ENCODE measurements around the gene AMIGO2.
A peak's percentile ranks its signal among the peaks of the same experiment; 100 is the strongest.

AMIGO2 gene

DNA sequence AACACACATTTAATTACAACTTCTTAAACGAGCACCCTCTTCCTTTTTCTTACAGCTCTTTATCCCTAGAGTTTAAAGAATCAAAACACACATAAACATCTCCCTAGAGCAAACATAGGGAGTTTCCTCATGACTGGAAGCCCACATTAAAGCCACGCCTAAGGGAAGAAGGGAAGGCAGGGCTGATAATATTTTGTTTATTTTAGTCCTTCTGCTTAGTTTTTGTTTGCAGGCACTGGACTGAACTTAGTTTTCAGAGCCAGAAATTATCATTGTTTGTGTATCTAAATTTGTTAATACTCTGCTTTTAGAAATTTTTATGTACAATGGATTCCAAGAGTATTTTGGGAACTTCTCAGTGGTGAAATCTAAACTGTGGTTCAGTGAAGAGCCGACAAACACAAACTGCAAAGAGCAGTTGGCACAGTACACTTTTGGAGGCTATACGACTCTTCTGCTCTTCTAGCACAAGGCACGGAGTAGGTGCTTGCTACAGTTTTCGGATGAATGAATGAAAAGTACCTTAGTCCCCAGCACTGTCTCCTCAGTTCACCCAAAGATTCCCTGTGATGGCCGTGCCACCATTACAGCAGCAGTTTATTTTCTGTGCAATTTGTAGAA, 17.6 kb upstream of the AMIGO2 start:
- DNase-seq: no peak

GRCh38 chr12:47095446-47096236, 15.9 kb upstream of the AMIGO2 start:
- no peak for DNase-seq

GRCh38 chr12:47094804-47095203, 15.0 kb upstream of the AMIGO2 start:
- no peak for DNase-seq

DNA sequence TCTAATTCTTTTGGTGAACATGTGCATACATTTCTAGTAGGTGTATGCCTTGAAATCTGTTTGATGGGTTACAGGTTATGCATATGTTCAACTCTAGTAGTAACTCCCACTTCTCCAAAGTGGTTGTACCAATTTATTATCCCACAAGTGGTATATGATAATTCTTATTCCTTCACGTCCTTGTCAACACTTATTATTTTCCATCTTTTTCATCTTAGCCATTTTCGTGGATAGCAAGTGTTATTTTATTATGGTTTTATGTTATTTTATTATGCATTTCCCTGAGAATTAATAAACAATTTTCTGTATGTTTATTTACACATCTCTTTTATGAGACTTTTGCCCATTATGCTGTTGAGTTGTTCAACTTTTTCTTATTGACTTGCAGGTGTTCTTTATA, 11.2 kb upstream of the AMIGO2 start:
- no peak for DNase-seq

GRCh38 chr12:47088021-47088944, 8.5 kb upstream of the AMIGO2 start:
- peak; percentile 77 for DNase-seq

DNA sequence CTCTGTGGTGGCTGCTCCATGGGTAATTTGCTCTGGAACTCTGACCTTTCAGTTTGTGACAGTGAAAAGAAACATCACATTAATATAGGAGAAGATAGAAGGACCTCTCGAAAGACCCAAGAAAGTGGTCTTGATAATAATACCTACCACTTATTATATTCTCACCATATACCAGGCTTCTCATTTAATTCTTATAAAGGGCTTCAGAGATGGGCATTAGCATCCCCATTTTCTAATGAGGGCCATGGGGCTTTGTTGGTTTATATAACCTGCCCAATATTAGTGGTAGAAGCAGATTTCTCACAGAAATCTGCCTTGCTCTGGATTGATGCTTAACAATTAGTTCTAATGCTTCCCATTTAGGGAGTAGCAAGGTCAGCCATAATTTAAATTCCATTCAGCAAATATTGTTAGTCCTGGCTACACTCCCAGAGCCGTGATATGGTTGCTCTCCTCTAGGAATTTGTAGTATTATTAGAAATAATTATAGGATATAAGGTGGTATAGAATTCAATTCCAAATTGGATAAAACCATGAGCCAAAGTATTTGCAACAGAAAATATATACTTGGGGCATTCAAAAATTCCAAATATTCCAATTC, 7.4 kb upstream of the AMIGO2 start:
- DNase-seq: no peak

DNA sequence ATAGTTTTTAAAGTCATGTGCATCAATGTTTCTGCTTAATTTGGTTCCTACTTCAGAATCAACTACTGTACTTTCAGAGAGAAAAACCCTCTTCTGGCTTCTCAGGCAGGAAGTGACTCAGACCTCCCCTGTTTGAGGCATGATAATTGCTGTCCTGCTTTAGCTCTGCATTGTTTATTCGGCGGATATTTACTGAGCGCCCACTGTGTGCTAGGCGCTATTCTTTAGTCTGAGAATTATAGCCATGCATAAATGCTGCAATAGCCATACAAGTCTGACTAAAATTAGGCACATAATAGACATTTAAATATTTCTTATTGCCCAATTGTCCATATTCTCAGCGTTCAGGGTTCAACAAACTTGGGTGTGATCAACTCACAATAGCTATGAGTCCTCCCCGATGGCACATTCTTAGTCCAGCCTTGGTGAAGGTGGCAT, 6.1 kb upstream of the AMIGO2 start:
- DNase-seq: peak; percentile 92

DNA sequence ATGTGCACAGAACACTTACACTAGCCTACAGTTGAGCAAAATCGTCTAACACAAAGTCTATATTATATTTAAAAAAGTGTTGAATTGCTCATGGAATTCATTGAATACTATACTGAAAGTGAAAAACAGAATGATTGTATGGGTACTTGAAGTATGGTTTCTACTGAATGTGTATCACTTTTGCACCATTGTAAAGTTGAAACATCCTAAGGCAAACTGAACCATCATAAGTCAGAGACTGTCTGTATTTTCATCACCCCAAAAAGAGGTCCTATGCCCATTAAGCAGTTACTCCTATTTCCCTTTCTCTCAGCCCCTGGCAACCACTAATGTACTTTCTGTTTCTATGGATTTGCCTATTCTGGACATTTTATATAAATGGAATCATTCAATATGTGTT, 4.4 kb upstream of the AMIGO2 start:
- DNase-seq: no peak

GRCh38 chr12:47082796-47083621, 3.2 kb upstream of the AMIGO2 start:
- no peak for DNase-seq

DNA sequence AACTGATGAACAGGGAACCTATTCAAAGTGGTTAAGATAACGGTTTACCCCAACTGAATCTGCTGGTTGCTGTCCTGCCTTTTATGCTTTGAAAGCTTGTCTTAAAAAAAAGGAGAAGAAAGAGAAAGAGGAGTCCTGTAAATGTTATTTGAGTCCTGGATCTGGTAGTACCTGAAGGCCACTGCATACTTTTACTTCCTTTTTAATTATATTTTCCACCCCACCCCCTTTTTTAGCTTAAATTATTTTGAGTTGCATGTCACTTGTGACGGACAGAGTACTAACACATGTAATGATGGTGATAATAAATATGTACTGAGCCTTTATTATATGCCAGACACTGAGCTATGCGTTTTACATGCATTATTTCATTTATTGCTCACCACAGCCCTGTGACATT, 2.5 kb upstream of the AMIGO2 start:
- DNase-seq: no peak

GRCh38 chr12:47080725-47081502, 1.2 kb upstream of the AMIGO2 start:
- DNase-seq: peak; percentile 79

DNA sequence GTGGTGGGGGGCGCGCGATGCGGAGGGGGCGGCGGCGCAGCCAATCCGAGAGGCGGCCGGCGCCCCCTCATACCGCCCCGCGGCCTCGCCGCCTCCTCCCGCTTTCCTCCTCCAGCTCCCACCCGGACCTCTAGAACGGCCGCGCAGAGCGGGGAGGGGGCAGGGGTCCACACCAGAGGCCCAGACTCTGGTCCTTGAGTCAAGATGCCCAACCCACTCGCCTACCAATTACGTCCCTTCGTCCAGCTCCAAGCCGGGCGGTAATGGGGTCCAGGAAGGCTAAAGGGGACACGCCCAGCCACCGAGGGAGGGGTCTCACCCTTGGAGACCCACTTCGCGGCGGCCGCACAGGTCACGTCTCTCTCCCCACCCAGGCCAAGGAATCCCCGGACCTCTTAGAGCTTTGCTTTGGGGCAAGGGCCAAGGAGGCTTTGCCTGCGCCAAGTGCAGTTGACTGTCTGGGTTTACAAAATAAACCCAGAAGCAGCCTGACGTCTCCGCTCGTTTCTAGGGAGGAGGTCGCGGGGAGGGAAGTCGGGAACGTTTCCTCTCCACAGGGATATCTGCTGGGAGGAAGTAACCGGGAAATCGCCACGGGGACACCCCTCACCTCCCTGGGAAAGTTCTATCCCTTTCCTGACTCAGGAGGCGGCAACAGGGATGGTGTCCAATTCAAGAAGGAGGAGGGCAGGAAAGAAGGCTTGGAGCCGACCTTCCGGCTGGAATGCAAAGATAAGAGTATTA, 394 bp upstream of the AMIGO2 start:
- peak; percentile 88 for DNase-seq

DNA sequence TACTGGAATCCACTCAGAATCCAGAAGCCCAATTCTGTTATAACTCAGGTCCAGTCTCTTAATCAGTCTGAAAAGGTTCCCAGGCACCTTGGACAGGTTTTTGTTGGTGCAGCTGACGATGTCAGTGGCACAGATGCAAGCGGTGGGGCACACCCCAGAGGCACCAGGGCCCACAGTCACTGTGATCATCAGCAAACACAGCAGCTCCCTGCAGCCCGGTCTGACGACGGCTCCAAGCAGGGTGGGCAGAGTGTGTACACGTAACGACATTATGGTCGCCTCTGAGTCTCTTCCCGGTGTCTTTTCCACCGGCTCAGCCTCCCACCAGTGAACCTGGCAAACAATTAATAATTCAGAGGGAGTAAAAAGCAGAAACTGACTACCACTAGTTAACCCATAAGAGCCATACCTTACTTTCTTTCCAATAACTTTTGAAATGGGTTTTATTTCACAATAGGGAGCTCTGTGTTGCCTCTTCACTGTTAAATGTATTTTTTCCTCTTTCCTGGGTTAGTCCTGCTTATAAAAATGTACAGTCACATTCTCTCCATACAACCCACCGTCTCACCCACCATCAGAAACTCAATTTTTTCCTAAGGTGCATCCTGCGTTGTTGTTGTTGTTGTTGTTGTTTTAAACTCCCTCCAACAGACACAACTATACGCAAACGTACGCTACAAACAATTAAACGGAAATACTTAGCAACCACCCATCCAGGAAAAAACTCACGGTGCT, 859 bp downstream of the AMIGO2 start:
- DNase-seq: peak; percentile 76

- no peak for DNase-seq
These were observed 1.7 kb downstream of the AMIGO2 start for GRCh38 chr12:47078086-47078395.

DNA sequence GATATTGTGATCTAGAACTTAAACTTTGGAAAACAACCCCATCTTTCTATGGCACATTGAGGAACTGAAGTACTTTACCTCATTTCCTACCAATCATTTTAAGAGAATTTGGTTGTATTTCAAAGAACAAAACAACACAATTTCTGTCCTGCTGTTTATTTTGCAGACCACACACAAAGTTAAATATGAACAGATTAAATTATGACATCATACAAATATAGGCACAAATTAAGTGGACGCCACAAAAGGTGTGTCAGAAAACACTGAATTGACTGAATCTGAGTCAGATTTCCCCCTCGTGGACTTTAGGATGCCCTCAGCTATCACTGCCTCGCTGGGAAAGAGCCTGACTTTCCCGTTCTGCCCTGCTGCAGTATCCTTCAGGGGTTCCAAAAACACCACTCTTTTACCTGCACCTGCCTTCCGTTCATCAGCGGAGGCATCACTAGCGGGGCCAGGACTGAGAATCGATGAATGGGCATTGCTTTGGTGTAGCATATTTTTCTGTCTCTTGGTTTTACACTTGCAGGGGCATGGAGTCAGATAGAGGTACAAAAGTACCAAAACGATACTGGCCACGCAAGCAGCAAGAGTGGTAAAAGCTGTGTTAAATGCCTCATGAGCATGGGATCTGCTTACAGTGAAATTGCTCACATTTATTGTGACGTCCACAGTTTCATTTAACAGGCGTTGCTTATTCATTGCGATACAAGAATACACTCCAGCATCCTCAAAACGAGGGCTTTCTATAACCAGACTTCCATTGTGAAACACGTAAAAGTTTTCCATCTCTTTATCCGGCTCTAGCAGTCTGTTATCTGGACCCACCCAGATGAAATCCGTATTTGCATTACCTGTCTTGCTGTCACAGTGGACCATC, 2.3 kb downstream of the AMIGO2 start:
- no peak for DNase-seq

- DNase-seq: no peak
These were observed 4.3 kb downstream of the AMIGO2 start for GRCh38 chr12:47075192-47076084.

DNA sequence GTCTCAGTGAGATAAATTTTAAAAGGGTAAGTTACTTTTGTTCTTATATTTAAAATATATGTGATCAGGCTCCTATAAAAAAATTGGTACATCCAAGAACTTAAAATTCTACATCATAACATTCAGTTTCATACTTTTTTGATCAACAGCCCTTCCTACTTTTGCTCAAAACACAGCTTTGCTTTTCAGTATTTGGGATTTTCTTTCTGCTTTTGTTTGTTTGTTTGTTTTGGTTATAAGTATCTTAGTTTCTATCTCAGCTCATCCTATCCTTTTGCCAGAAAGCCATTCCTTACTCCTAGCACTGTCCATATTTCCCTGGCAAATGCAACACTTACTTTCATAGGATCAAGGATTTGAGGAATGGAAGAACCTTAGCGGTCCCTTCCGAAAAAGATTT, 5.0 kb downstream of the AMIGO2 start:
- DNase-seq: no peak

- DNase-seq: no peak
These were observed 5.8 kb downstream of the AMIGO2 start for GRCh38 chr12:47073951-47074350.
